Measurements from ENCODE around the gene TP53I11. TPM values are rescaled to one million over a fixed set of nuclear protein-coding genes. Genes with fewer than 3 reads are reported as not detected.

Gene TP53I11
- total RNA-seq: 11.3 TPM

GRCh38 chr11:44950625-44951476, at the start of gene TP53I11:
TSS of gene TP53I11 (minus strand) at chr11:44950883. CDS start at chr11:44938335, 12,548 bp downstream.
- peak; percentile 24 to 57 (median 49) for DNase-seq (ENCODE audit: low read depth in 2 of 3, low spot score in 2 of 3)

DNA sequence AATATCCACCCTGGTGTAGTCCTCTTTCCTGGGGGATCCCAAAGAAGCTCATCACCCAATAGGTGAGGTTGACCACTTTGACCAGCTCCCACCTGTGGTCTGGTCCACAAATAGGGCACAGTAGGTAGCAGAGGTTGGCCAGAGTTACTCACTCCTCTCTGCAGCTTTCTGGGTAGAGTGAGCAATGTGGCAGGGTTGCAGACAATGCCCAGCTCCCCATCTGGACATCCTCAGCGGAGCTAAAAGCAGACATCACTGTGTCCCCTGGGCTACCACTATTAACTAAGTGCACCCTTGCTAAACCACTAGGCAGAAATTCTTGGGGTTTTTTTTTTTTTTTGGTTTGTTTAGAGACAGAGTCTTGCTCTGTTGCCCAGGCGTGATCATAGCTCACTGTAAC, 48.4 kb upstream of the TP53I11 start:
- DNase-seq (ENCODE audit: low read depth in 2 of 3, low spot score in 2 of 3): no peak

GRCh38 chr11:44998051-44998450, 47.4 kb upstream of the TP53I11 start:
- DNase-seq (ENCODE audit: low read depth in 2 of 3, low spot score in 2 of 3): no peak

DNA sequence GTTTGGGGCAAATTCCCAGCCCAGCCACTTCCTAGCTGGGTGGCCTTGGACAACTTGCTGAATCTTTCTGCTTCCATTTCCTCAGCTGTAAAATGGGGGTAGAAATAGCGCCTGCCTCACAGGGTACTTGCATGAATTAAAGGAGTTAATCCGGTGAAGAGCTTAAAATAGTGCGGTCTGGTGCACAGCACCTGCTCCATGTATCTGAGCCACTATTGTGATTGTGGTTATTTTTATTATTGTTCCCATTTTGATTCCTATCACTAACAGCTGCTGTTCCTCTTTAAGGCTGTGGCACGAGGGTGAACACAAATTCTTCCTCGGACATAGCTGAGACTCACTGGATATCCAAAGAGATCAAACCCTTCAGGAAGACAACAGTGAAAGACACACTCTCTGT, 46.9 kb upstream of the TP53I11 start:
- no peak for DNase-seq (ENCODE audit: low read depth in 2 of 3, low spot score in 2 of 3)

DNA sequence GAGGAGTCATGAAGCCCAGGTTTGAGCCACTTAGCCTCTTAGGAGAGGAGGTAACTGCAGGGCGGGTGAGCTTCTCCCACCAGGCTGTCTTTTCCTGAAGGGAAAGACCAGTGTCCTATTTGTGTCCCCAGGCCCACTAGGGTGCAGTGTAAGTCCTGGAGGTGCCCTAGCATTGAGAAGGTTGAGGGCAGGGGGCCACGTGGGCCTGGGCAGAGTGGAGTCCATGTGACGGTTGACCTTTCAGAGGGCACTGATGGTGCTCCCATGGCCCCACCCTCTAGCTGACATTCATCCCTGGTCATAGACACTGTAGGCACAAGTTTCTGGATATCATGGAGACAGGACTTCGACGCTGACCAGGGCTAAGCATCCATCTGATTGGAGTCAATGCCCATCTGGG, 44.1 kb upstream of the TP53I11 start:
- no peak for DNase-seq (ENCODE audit: low read depth in 2 of 3, low spot score in 2 of 3)

DNA sequence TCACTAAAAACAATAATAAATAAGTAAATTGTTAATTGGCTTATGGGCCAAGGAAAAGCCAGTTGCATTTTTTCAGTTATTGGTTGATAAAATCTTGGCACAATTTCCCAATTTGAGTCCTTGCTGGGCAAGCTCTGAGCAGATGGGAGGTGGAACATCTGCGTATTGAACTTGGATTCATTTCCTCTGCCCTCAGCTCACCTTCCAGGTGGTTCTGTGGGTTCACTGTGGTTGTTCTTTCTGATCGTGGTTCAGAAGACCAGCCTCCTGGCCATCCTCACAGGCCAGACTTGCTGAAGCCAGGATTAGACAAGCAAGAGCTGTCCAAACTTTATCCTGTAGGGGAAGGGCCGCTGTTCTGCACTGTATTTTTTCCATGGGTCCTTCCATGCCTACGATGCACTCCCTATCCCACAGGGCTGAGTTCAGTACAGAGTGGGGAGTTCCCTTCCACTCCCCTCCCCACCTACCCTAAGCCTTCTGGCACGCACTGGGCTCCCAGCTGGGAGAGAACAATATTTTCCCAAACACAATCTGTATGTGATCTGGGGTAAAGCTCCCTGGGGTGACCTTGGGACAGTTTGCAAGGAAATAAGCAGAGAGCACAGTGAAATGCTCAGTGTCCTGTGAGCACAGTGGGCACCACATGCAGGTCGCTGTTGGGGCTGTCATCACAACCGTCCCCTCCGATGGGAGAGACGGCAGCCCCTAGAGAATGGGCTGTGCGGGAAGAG, 43.5 kb upstream of the TP53I11 start:
- no peak for DNase-seq (ENCODE audit: low read depth in 2 of 3, low spot score in 2 of 3)

DNA sequence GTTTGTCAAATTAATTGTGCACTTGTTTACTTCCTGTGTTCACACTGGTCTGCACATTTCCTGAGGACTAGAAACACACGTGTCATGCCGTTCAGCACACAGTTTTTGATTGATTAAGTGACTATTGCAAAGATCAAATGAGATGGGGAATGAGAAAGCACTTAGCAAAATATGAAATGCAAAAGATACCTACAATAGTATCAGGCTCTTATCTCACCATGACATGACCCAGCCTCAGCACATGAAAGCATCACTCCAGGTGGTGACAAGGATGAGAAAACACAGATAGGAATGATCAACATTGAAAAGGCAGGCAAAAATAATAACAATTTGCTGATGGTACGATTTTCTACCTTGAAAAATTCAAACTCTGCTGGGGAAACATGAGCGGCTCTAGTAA, 42.1 kb upstream of the TP53I11 start:
- DNase-seq (ENCODE audit: low read depth in 2 of 3, low spot score in 2 of 3): no peak

DNA sequence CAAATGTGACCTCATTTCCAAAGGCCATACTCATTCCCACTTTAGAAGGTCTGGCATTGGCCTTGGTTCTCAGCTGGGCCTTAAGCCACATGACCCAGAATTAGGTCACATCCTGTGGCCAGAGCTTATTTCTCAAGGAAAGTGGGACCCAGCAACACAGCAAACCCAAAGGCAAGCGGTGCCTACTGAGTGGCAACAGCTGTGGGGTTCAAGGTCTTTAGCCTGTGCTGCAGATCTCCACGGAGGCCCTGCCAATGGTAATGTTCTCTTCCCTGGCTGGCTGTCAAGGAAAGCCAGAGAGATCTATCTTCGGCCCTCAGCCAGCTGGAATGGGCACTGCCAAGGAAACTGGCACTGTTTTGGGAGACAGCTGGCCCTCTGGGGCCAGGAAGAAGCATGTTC, 41.5 kb upstream of the TP53I11 start:
- DNase-seq (ENCODE audit: low read depth in 2 of 3, low spot score in 2 of 3): no peak

DNA sequence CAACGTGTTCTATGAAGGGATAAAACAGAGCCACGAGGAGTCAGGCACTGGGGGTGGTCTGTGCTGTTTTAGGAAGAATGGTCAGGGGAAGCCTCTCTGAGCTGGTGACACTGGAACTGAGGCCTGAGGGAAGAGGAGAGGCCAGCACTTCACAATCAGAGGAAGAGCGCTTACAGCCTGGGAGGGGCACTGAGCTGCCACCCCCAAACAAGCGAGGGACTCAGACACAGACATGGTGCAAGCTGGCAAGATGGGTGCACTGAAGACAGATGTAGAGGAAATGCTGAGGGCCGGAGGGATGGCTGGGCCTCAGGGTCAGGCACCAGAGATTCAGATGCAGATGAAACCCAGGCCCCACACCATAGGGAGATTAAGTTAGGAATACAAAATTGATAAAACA, 40.0 kb upstream of the TP53I11 start:
- DNase-seq (ENCODE audit: low read depth in 2 of 3, low spot score in 2 of 3): no peak

GRCh38 chr11:44989831-44990566, 39.3 kb upstream of the TP53I11 start:
- DNase-seq (ENCODE audit: low read depth in 2 of 3, low spot score in 2 of 3): no peak

DNA sequence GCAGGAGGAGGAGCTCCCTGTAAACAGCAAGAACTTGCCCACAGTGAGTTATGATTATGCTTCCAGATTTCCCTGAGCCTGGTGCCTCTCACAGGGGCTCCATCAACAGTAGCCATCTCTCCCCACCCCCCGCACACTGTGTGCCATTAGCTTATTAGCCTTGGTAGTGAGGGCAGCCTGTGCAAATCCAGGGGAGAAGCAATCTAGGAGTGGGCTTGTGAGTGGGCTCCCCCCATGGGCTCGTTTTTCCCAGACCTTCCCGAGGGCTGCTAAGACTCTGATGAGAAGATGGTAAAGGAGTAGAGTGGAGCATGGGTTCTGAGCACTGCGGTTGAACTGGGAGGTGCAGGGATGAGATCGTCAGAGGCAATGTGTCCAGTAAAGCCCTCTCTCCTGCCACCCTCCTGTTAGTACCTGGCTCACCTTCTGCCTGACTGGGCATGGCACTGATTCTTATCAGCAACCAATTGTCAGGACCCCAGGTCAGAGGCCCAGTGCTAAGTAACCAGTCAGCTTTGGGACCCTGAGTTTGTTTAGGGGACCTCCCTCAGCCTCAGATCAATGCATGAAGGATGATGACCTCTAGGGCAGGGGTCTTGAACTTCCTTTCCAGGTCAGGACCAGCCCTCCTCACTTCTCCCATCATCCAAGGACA, 38.4 kb upstream of the TP53I11 start:
- DNase-seq (ENCODE audit: low read depth in 2 of 3, low spot score in 2 of 3): no peak

- no peak for DNase-seq (ENCODE audit: low read depth in 2 of 3, low spot score in 2 of 3)
These were observed 37.4 kb upstream of the TP53I11 start for GRCh38 chr11:44988111-44988510.

GRCh38 chr11:44987506-44987905, 36.8 kb upstream of the TP53I11 start:
- no peak for DNase-seq (ENCODE audit: low read depth in 2 of 3, low spot score in 2 of 3)

DNA sequence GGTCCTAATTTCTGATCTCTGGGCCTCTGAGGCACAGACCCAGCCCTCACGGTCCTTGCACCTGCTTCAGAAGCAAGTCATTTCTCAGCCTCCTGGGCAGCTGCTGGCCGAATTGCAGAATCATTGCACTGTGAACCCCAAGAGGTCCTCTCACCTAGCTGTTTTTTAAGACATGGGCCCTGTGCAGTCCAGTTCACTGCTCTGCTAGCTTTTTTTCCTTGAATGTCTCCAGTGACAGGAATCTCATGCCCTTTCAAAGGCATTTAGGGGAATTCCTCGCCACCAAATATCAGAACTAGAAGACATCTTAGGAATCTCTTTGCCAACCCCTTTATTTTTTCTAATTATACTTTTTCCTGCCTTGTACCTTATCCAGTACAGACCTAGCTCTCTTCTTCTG, 35.6 kb upstream of the TP53I11 start:
- no peak for DNase-seq (ENCODE audit: low read depth in 2 of 3, low spot score in 2 of 3)

DNA sequence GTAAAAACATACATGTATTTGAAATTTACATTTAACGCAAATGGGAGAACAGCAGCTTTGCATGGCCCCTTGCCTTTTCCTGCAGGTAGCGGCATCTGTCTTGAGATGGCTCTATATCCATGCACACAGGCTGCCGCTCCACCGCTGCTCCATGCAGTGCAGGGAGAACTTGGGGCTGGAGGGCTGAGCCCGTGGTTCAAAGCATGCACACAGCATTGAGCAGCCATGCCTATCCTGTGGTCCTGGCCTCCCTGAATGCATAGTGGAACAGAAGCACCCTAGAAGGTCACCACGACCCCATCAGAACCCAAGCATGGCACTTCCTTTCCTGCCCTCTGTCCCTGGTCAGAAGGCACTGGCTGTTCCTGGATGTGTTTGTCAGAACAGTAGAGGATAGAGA, 35.0 kb upstream of the TP53I11 start:
- DNase-seq (ENCODE audit: low read depth in 2 of 3, low spot score in 2 of 3): no peak

- DNase-seq (ENCODE audit: low read depth in 2 of 3, low spot score in 2 of 3): no peak
These were observed 33.1 kb upstream of the TP53I11 start for GRCh38 chr11:44983786-44984185.

DNA sequence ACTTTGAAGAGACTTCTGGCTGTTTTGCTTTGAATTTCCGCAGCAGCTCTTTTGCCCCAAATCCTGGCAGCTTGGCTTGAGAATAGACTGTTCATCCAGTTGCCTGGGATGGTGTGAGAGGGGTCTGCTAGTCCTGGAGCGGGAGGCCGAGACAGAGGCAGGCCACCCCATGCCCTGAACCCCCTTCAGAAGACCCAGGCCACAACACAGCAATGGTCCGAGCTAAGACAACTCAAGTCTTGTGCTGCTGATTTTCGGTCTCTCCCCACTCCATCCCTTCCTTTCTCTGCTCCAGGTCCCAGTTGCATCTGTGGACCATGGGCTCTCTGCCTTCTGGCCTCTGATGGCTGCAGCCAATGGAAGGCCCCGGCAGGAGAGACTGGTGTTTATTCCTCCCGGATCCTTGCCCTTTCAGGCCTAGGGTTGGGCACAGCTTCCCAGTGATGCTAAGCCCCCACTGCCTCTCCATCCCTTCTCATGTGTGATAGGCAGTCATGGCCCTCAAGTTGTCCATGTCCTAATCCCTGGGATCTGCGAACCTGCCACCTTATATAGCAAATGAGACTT, 31.9 kb upstream of the TP53I11 start:
- no peak for DNase-seq (ENCODE audit: low read depth in 2 of 3, low spot score in 2 of 3)

- no peak for DNase-seq (ENCODE audit: low read depth in 2 of 3, low spot score in 2 of 3)
These were observed 30.1 kb upstream of the TP53I11 start for GRCh38 chr11:44980533-44981427.

DNA sequence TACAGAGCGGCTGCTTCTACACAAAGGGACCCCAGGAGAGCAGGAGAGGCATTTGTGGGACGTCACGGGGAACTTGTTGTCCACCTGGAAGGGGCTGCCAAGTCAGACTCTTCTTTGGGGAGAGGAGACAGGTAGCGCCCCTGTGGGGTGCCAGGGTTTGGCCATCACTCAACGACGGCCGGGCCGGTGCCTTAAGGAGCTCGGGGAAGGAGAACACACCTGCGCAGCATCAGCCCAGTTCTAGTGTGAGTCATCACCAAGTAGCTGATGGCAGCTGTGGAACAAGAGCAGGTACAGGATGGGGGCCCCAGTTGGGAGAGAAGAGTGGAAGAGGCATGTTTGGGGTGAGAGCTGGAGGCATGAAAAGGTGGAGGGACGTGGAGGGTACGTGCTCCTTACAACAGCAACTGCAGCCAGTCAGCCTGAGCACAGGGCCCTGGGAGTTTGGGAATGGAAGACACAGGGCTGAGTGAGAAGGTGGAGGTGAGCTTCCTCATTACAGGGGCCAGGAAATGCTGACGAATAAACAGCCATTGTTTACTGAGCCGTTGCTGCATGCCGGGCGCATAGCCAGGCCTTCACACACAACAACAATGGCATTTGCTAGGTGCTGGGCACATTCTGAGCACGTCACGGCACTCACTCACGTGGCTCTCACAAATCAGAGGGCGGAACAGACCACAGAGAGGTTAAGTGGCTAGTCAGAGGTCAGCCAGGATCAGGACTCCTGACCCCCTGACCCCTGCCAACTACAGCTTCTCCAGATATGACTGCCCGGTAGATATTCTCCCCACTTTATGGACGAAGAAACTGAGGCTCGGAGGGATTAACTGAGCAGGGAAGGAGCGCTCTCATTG, 29.1 kb upstream of the TP53I11 start:
- no peak for DNase-seq (ENCODE audit: low read depth in 2 of 3, low spot score in 2 of 3)

Data from hematopoietic multipotent progenitor cell (in vitro differentiated cells).